DMS114 treated with DMSO at 0.1 percent for 48 hours (cell line): Measurements from ENCODE around the gene TTC36.
"Not testable (repeated sequence)": the region's sequence is repeated elsewhere in the genome, so short reads cannot be mapped to it uniquely, and the experiment has no call there.

ENCODE experiments used
- DNase-seq: peaks from one replicate; lab custom pipeline; 2025; ENCODE audit not compliant: unreplicated experiment; lab: John Stamatoyannopoulos, UW

Gene TTC36

GRCh38 chr11:118532091-118532490 is 4.8 kb downstream of the TTC36 start:
- DNase-seq: no peak

GRCh38 chr11:118532852-118533768 is 5.8 kb downstream of the TTC36 start:
- no peak for DNase-seq

GRCh38 chr11:118533769-118534729 is 6.8 kb downstream of the TTC36 start:
- no peak for DNase-seq

GRCh38 chr11:118535261-118535660 is 8.0 kb downstream of the TTC36 start:
- no peak for DNase-seq

GRCh38 chr11:118536726-118537125 is 9.5 kb downstream of the TTC36 start:
- DNase-seq: no peak

GRCh38 chr11:118537409-118537980 is 10.2 kb downstream of the TTC36 start:
- DNase-seq: no peak

GRCh38 chr11:118544010-118544646 is 16.9 kb downstream of the TTC36 start:
- DNase-seq: no peak

- no peak for DNase-seq
These were observed 17.4 kb downstream of the TTC36 start for GRCh38 chr11:118544647-118545010.

- no peak for DNase-seq
These were observed 18.3 kb downstream of the TTC36 start for GRCh38 chr11:118545533-118545932.

GRCh38 chr11:118547132-118547531 is 19.9 kb downstream of the TTC36 start:
- DNase-seq: no peak

GRCh38 chr11:118552341-118552740 is 25.1 kb downstream of the TTC36 start:
- DNase-seq: no peak

GRCh38 chr11:118560806-118561205 is 33.5 kb downstream of the TTC36 start:
- DNase-seq: no peak

GRCh38 chr11:118565051-118565450 is 37.8 kb downstream of the TTC36 start:
- DNase-seq: no peak

- DNase-seq: no peak
These were observed 42.4 kb downstream of the TTC36 start for GRCh38 chr11:118569670-118570069.

GRCh38 chr11:118570787-118571186 is 43.5 kb downstream of the TTC36 start:
- no peak for DNase-seq

GRCh38 chr11:118571701-118572060 is 44.4 kb downstream of the TTC36 start:
- DNase-seq: not testable (repeated sequence)

GRCh38 chr11:118572061-118572980 is 45.0 kb downstream of the TTC36 start, which contains the start of gene ARCN1:
Gene ARCN1, plus strand, starts transcription at chr11:118572409. Its CDS starts 139 bp downstream, at chr11:118572548.
- peak; percentile 13 for DNase-seq

- no peak for DNase-seq
These were observed 45.8 kb downstream of the TTC36 start for GRCh38 chr11:118572981-118573550.

- DNase-seq: no peak
These were observed 47.4 kb downstream of the TTC36 start for GRCh38 chr11:118574636-118575035.
